GM23248 (cell line): ENCODE measurements around the gene PPFIA2.

ENCODE experiments used
- EZH2 ChIP-seq: fragments of 200-600 bp; sonication (generic); IDR thresholded peaks from 2 replicates; pipeline ENCODE4 v1.6.1; 2018; ENCODE audit warnings: antibody characterized with exemption, mild to moderate bottlenecking; ENCODE audit not compliant: insufficient read depth, poor library complexity, severe bottlenecking
- EZH2phosphoT487 ChIP-seq: fragments of 200-600 bp; sonication (generic); IDR thresholded peaks from 2 replicates; pipeline ENCODE4 v1.6.1; 2018; ENCODE audit warnings: antibody characterized with exemption, moderate library complexity, mild to moderate bottlenecking, low read depth; ENCODE audit not compliant: insufficient read depth

DNA sequence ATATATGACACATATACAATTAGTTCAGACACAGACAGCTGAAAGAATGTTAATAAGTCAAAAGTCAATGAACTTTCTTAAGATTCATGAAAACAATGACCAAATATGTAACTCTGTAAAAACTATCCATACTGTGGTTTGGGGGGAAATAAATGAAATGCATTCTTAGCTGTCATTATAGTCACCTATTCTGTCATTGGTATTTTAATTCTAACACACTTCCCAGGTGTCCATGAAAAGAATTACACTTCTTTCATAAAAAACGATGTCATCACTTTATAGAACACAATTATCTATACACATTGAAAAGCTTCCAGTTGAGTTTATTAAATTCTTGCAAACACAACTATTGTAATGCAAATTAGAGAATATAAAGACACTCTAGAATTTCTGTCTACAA, 35.8 kb downstream of the PPFIA2 start:
- no peak for TF ChIP-seq EZH2
- no peak for TF ChIP-seq EZH2phosphoT487
